Osteoblast (primary cell): ENCODE measurements around the gene SIAH2. TPM values are rescaled to one million over a fixed set of nuclear protein-coding genes. Genes with fewer than 3 reads are reported as not detected.

Source experiments
- DNase-seq: peaks from one replicate; pipeline ENCODE4 v3.0.0; 2011; ENCODE audit warnings: low spot score, mixed read lengths; ENCODE audit not compliant: insufficient read length; ENCODE audit errors: missing footprints
- H2AFZ ChIP-seq: 2 replicates; pipeline ENCODE4 v1.6.0; 2011; ENCODE audit warnings: mild to moderate bottlenecking, low read length
- H3K27ac ChIP-seq: 2 replicates; pipeline ENCODE4 v1.5.1; 2011; ENCODE audit warnings: mild to moderate bottlenecking, low read depth, low read length, moderate library complexity
- H3K27me3 ChIP-seq: 2 replicates; pipeline ENCODE4 v1.6.0; 2012; ENCODE audit warnings: mild to moderate bottlenecking, control low read depth, inconsistent platforms, low read length, moderate library complexity; ENCODE audit not compliant: insufficient read depth
- H3K36me3 ChIP-seq: 2 replicates; pipeline ENCODE4 v1.5.1; 2011; ENCODE audit warnings: mild to moderate bottlenecking, low read length, control low read depth, moderate library complexity; ENCODE audit not compliant: insufficient read depth
- H3K4me1 ChIP-seq: 2 replicates; pipeline ENCODE4 v1.5.1; 2011; ENCODE audit warnings: mild to moderate bottlenecking, low read length, control low read depth, moderate library complexity; ENCODE audit not compliant: insufficient read depth
- H3K4me2 ChIP-seq: 2 replicates; pipeline ENCODE4 v1.6.0; 2011; ENCODE audit warnings: mild to moderate bottlenecking, low read length; ENCODE audit not compliant: insufficient read depth
- H3K4me3 ChIP-seq: fragments of 200-600 bp; sonication (generic); 3 replicates; pipeline ENCODE4 v1.5.1; 2012; ENCODE audit warnings: mild to moderate bottlenecking, low read length, inconsistent platforms; ENCODE audit not compliant: insufficient read depth
- H3K79me2 ChIP-seq: 2 replicates; pipeline ENCODE4 v1.6.0; 2012; ENCODE audit warnings: mild to moderate bottlenecking, low read length, control low read depth, inconsistent platforms; ENCODE audit not compliant: insufficient read depth
- H3K9me3 ChIP-seq: 2 replicates; pipeline ENCODE4 v1.5.1; 2011; ENCODE audit warnings: low read depth, low read length, control low read depth
- H4K20me1 ChIP-seq: 2 replicates; pipeline ENCODE4 v1.6.0; 2012; ENCODE audit warnings: mild to moderate bottlenecking, low read length, control low read depth; ENCODE audit not compliant: insufficient read depth
- total RNA-seq: library from RNA; depleted of rRNA; stranded (reverse); fragments of >200 nt; gene quantifications from 2 replicates; pipeline ENCODE4 v1.2.3, GENCODE V29; 2012
- TF ChIP-seq, protein P1 (sequence below): IDR thresholded peaks from 2 replicates; pipeline ENCODE4 v1.5.1; 2011; ENCODE audit warnings: mild to moderate bottlenecking, low read depth, low read length, moderate library complexity; ENCODE audit errors: extremely low read depth

Gene SIAH2
- total RNA-seq, 1 donor = 36.2 TPM

DNA sequence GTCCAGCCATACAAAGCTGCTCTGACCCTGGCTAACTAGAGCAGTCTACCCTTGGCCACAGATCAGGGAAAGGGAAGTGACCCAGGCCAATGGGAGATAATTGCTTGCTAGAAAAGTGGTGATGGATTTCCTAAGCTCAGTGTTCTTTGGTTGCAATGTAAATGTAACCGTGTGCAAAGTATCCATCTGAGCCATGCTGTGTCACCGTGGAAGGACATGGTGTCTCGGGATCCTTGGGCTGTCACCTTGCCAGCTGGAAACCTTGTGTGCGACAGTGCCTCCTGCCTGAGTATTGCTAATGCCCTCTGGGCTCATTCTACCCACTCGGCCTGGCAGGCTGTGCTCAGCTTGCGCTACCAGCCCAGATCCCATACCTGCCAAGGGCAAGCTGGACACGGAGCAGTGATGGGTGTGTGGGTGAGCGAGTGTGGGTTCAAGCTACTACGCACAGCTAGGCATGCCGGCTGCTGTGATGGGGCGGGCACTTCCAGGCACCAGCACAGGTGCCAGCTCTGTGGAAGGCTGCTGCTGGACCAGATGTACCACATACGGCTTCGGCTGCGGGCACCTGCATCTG is 10.7 kb upstream of the SIAH2 start:
- no peak overlapping the region for H3K4me2 ChIP-seq
- peaks cover 13% of the 10 kb centered on the region for H3K4me1 ChIP-seq
- no peak overlapping the region for H2AFZ ChIP-seq
- no peak overlapping the region for H3K4me3 ChIP-seq
- no peak overlapping the region for H3K27ac ChIP-seq
- H3K79me2 ChIP-seq = no peaks in the 10 kb centered on the region
- no peaks in the 10 kb centered on the region for H3K9me3 ChIP-seq
- DNase-seq = no peak
- H3K36me3 ChIP-seq = no peaks in the 10 kb centered on the region
- TF ChIP-seq, protein P1, sequence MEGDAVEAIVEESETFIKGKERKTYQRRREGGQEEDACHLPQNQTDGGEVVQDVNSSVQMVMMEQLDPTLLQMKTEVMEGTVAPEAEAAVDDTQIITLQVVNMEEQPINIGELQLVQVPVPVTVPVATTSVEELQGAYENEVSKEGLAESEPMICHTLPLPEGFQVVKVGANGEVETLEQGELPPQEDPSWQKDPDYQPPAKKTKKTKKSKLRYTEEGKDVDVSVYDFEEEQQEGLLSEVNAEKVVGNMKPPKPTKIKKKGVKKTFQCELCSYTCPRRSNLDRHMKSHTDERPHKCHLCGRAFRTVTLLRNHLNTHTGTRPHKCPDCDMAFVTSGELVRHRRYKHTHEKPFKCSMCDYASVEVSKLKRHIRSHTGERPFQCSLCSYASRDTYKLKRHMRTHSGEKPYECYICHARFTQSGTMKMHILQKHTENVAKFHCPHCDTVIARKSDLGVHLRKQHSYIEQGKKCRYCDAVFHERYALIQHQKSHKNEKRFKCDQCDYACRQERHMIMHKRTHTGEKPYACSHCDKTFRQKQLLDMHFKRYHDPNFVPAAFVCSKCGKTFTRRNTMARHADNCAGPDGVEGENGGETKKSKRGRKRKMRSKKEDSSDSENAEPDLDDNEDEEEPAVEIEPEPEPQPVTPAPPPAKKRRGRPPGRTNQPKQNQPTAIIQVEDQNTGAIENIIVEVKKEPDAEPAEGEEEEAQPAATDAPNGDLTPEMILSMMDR = no peak
- no peaks in the 10 kb centered on the region for H4K20me1 ChIP-seq
- no peaks in the 10 kb centered on the region for H3K27me3 ChIP-seq

DNA sequence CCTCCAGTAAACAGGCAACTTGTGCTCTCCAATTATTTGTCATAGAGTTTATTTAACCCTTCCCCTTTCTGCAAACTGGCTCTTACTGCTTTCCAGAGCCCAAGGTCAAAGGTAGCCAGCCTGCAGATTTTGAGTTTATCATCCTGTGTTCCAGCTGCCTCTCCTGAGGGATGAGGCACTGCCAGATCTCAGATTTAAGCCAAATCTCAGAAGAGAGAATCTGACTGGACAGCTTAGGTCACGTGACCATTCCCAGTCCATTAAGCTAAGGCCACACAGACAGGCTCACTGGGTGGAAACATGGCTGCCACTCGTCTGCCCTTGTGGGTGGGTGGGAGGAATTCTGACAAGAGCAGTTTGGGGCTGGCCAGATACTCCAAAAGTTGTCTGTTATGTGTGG is 8.6 kb upstream of the SIAH2 start:
- Histone ChIP-seq H3K36me3 (no peaks in the 10 kb centered on the region), H3K27me3 (no peaks in the 10 kb centered on the region), H3K27ac (no peak overlapping the region), H3K4me2 (no peak overlapping the region), H3K9me3 (no peaks in the 10 kb centered on the region), H3K4me3 (no peak overlapping the region), H3K79me2 (no peaks in the 10 kb centered on the region), H4K20me1 (no peaks in the 10 kb centered on the region), H3K4me1 (peaks cover 13% of the 10 kb centered on the region), H2AFZ (peak overlapping the region; percentile 62)
- DNase-seq = peak; percentile 68
- TF ChIP-seq, protein P1 = no peak

DNA sequence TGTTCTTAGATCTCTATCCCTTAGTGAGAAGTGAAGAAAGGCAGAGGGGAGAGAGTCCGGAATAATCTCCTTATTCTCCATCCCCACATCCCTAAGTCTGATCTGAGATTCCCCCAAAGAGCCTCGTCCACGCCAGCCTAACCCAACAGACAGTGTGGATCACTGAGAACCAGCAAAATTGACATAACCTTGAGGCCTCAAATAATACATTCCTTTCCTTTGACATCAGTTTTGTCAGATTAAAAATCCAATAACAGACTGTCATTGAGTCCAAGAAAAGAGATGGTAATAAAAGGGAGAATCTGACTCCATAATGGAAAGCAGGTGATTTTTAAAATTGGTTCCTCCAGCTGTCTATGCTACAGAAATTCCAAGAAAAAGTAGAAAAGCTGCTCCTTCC is 7.7 kb upstream of the SIAH2 start:
- Histone ChIP-seq H3K4me3 (no peak overlapping the region), H4K20me1 (no peaks in the 10 kb centered on the region), H2AFZ (peak overlapping the region; percentile 30), H3K9me3 (no peaks in the 10 kb centered on the region), H3K27me3 (no peaks in the 10 kb centered on the region), H3K4me1 (peaks cover 15% of the 10 kb centered on the region), H3K27ac (no peak overlapping the region), H3K36me3 (no peaks in the 10 kb centered on the region), H3K79me2 (no peaks in the 10 kb centered on the region), H3K4me2 (no peak overlapping the region)
- TF ChIP-seq, protein P1 = no peak
- DNase-seq = peak; percentile 72

- Histone ChIP-seq H3K4me2 (no peak overlapping the region), H3K27me3 (no peaks in the 10 kb centered on the region), H4K20me1 (no peaks in the 10 kb centered on the region), H3K27ac (no peak overlapping the region), H3K36me3 (no peaks in the 10 kb centered on the region), H3K4me3 (no peak overlapping the region), H3K79me2 (peaks cover 9% of the 10 kb centered on the region), H3K4me1 (peaks cover 11% of the 10 kb centered on the region), H3K9me3 (no peaks in the 10 kb centered on the region), H2AFZ (no peak overlapping the region)
- TF ChIP-seq, protein P1 = no peak
- DNase-seq = no peak
Measured at GRCh38 chr3:150766742-150767141, 3.8 kb upstream of the SIAH2 start.
